Measurements from ENCODE around the gene CHMP1A.

Gene CHMP1A

GRCh38 chr16:89653656-89654295 is 3.7 kb downstream of the CHMP1A start:
- peaks cover 10% of the 10 kb centered on the region for H3K4me1 ChIP-seq (ENCODE audit: low read length)
- no peak overlapping the region for H3K27ac ChIP-seq (ENCODE audit: low read length)
- no peak overlapping the region for H3K9ac ChIP-seq (ENCODE audit: low read length)
- H3K79me2 ChIP-seq (ENCODE audit: low read length) = peaks cover 43% of the 10 kb centered on the region
- H4K20me1 ChIP-seq (ENCODE audit: insufficient read depth, low read length) = no peaks in the 10 kb centered on the region
- H3K36me3 ChIP-seq (replicated peaks; ENCODE audit: low read depth, low read length) = no peaks in the 10 kb centered on the region
- no peak overlapping the region for H3K4me3 ChIP-seq (ENCODE audit: low read length)
- TF ChIP-seq CTCF (IDR thresholded peaks at IDR 0.05; ENCODE audit: low read depth, low read length) = no peak
- no peak for TF ChIP-seq EZH2phosphoT487 (IDR thresholded peaks at IDR 0.05; ENCODE audit: low read depth)
- H3K9me3 ChIP-seq (ENCODE audit: insufficient read depth, low read length) = no peaks in the 10 kb centered on the region
- H2AFZ ChIP-seq (ENCODE audit: low read depth, low read length) = no peak overlapping the region
- H3K4me2 ChIP-seq (ENCODE audit: low read length) = no peak overlapping the region
- H3K27me3 ChIP-seq (ENCODE audit: low read depth, low read length) = no peaks in the 10 kb centered on the region

- Histone ChIP-seq H3K79me2 (ENCODE audit: low read length) (peaks cover 26% of the 10 kb centered on the region), H3K36me3 (replicated peaks; ENCODE audit: low read depth, low read length) (peaks cover 5% of the 10 kb centered on the region), H3K4me1 (ENCODE audit: low read length) (peaks cover 3% of the 10 kb centered on the region), H3K27me3 (ENCODE audit: low read depth, low read length) (no peaks in the 10 kb centered on the region), H3K27ac (ENCODE audit: low read length) (no peak overlapping the region), H4K20me1 (ENCODE audit: insufficient read depth, low read length) (no peaks in the 10 kb centered on the region), H3K4me3 (ENCODE audit: low read length) (no peak overlapping the region), H2AFZ (ENCODE audit: low read depth, low read length) (no peak overlapping the region), H3K9me3 (ENCODE audit: insufficient read depth, low read length) (no peaks in the 10 kb centered on the region), H3K4me2 (ENCODE audit: low read length) (no peak overlapping the region), H3K9ac (ENCODE audit: low read length) (no peak overlapping the region)
- no peak for TF ChIP-seq EZH2phosphoT487 (IDR thresholded peaks at IDR 0.05; ENCODE audit: low read depth)
- no peak for TF ChIP-seq CTCF (IDR thresholded peaks at IDR 0.05; ENCODE audit: low read depth, low read length)
Observed at GRCh38 chr16:89651584-89651983, 5.9 kb downstream of the CHMP1A start.

- H4K20me1 ChIP-seq (ENCODE audit: insufficient read depth, low read length) = no peaks in the 10 kb centered on the region
- H3K36me3 ChIP-seq (replicated peaks; ENCODE audit: low read depth, low read length) = peaks cover 10% of the 10 kb centered on the region
- H3K79me2 ChIP-seq (ENCODE audit: low read length) = no peaks in the 10 kb centered on the region
- H3K4me1 ChIP-seq (ENCODE audit: low read length) = no peaks in the 10 kb centered on the region
- H3K4me2 ChIP-seq (ENCODE audit: low read length) = no peak overlapping the region
- no peak for TF ChIP-seq CTCF (IDR thresholded peaks at IDR 0.05; ENCODE audit: low read depth, low read length)
- TF ChIP-seq EZH2phosphoT487 (IDR thresholded peaks at IDR 0.05; ENCODE audit: low read depth) = no peak
- H2AFZ ChIP-seq (ENCODE audit: low read depth, low read length) = no peak overlapping the region
- no peak overlapping the region for H3K27ac ChIP-seq (ENCODE audit: low read length)
- H3K9me3 ChIP-seq (ENCODE audit: insufficient read depth, low read length) = no peaks in the 10 kb centered on the region
- H3K27me3 ChIP-seq (ENCODE audit: low read depth, low read length) = no peaks in the 10 kb centered on the region
- no peak overlapping the region for H3K4me3 ChIP-seq (ENCODE audit: low read length)
- no peak overlapping the region for H3K9ac ChIP-seq (ENCODE audit: low read length)
Observed at GRCh38 chr16:89646906-89647305, 10.6 kb downstream of the CHMP1A start.

GRCh38 chr16:89646270-89646669 is 11.2 kb downstream of the CHMP1A start:
- Histone ChIP-seq H3K79me2 (ENCODE audit: low read length) (no peaks in the 10 kb centered on the region), H3K27ac (ENCODE audit: low read length) (no peak overlapping the region), H3K4me1 (ENCODE audit: low read length) (no peaks in the 10 kb centered on the region), H3K36me3 (replicated peaks; ENCODE audit: low read depth, low read length) (peaks cover 10% of the 10 kb centered on the region), H3K9ac (ENCODE audit: low read length) (no peak overlapping the region), H4K20me1 (ENCODE audit: insufficient read depth, low read length) (no peaks in the 10 kb centered on the region), H3K4me3 (ENCODE audit: low read length) (no peak overlapping the region), H3K27me3 (ENCODE audit: low read depth, low read length) (no peaks in the 10 kb centered on the region), H3K9me3 (ENCODE audit: insufficient read depth, low read length) (no peaks in the 10 kb centered on the region), H3K4me2 (ENCODE audit: low read length) (no peak overlapping the region), H2AFZ (ENCODE audit: low read depth, low read length) (no peak overlapping the region)
- TF ChIP-seq CTCF (IDR thresholded peaks at IDR 0.05; ENCODE audit: low read depth, low read length) (no peak), EZH2phosphoT487 (IDR thresholded peaks at IDR 0.05; ENCODE audit: low read depth) (no peak)
